Neutrophil (primary cell): ENCODE measurements around the gene SPOCK3.
"Not testable (repeated sequence)": the region's sequence is repeated elsewhere in the genome, so short reads cannot be mapped to it uniquely, and the experiment has no call there.

Experiments
- H3K27ac ChIP-seq: fragments of 200-600 bp; sonication (generic); 2 replicates; pipeline ENCODE4 v1.5.1; 2016; ENCODE audit warnings: mild to moderate bottlenecking, moderate library complexity
- H3K27me3 ChIP-seq: fragments of 200-600 bp; sonication (generic); 2 replicates; pipeline ENCODE4 v1.6.0; 2016; ENCODE audit warnings: mild to moderate bottlenecking
- H3K36me3 ChIP-seq: fragments of 200-600 bp; sonication (generic); 2 replicates; pipeline ENCODE4 v1.5.1; 2017
- H3K4me1 ChIP-seq, 2 experiments: fragments of 200-600 bp in 1 of 2; sonication (generic) in 1 of 2; 1 replicate in 1 of 2; 2 replicates in 1 of 2; pipeline versions ENCODE4 v1.5.1 to v1.6.1; 2013 to 2016; ENCODE audit warnings: low read depth in 1 of 2, low read length in 1 of 2, mild to moderate bottlenecking in 1 of 2, moderate library complexity in 1 of 2; ENCODE audit not compliant: control insufficient read depth in 1 of 2, insufficient read depth in 1 of 2
- H3K4me3 ChIP-seq, 2 experiments: fragments of 200-600 bp in 1 of 2; sonication (generic) in 1 of 2; 1 replicate in 1 of 2; 2 replicates in 1 of 2; pipeline ENCODE4 v1.5.1; 2013 to 2016; ENCODE audit warnings: low read depth in 1 of 2, low read length in 1 of 2, mild to moderate bottlenecking in 1 of 2, moderate library complexity in 1 of 2
- H3K9me3 ChIP-seq: fragments of 200-600 bp; sonication (generic); 2 replicates; pipeline ENCODE4 v1.5.1; 2016
- TF ChIP-seq, protein P1 (sequence below): fragments of 200-600 bp; sonication (generic); IDR thresholded peaks from 2 replicates; pipeline ENCODE4 v1.5.1; 2016; ENCODE audit warnings: antibody characterized with exemption

The SPOCK3 gene

DNA sequence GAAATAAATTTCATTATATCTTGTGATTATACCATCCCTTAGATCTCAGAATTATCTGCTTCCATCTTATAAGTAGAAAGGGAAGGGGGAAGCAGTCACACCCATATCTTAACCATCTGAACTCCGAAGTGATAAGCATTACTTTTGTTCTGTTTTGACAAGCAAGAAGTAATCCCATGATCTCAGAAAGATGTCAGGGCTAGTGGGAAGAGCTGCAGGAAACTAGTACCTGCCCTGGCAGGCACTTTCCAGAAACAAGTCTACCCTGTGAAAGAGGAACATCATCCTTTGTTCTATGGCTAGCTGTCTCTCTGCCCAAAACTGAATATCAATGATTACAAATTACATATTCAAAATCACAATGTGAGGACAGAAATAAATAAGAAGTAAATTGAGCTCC is 244.4 kb downstream of the SPOCK3 start:
- H3K27me3 ChIP-seq, result no peaks in the 10 kb centered on the region
- no peaks in the 10 kb centered on the region for H3K36me3 ChIP-seq
- no peaks in the 10 kb centered on the region for H3K9me3 ChIP-seq
- no peaks in the 10 kb centered on the region for H3K4me1 ChIP-seq
- H3K4me3 ChIP-seq, result no peak overlapping the region
- TF ChIP-seq, protein P1, sequence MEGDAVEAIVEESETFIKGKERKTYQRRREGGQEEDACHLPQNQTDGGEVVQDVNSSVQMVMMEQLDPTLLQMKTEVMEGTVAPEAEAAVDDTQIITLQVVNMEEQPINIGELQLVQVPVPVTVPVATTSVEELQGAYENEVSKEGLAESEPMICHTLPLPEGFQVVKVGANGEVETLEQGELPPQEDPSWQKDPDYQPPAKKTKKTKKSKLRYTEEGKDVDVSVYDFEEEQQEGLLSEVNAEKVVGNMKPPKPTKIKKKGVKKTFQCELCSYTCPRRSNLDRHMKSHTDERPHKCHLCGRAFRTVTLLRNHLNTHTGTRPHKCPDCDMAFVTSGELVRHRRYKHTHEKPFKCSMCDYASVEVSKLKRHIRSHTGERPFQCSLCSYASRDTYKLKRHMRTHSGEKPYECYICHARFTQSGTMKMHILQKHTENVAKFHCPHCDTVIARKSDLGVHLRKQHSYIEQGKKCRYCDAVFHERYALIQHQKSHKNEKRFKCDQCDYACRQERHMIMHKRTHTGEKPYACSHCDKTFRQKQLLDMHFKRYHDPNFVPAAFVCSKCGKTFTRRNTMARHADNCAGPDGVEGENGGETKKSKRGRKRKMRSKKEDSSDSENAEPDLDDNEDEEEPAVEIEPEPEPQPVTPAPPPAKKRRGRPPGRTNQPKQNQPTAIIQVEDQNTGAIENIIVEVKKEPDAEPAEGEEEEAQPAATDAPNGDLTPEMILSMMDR, result no peak
- no peak overlapping the region for H3K27ac ChIP-seq

DNA sequence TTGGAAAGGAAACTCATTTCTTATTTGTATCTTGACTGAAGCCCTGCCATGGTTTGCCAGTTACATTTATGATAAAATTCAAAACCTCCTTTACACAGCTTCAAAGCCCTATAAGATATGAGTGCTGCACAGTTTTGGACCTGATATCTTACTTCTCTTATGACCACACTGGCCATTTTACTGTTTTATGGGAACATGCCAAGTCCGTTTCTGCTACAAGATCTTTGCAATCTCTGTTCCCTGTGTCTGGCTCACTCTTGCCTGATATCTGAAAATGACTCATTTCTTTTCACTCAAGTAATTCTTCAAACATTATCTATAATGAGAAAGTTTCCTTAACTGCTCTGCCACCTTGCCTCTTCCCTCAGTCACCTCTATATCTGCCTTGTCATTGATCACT is 247.3 kb downstream of the SPOCK3 start:
- H3K36me3 ChIP-seq, result no peaks in the 10 kb centered on the region
- H3K27me3 ChIP-seq, result no peaks in the 10 kb centered on the region
- no peak overlapping the region for H3K4me3 ChIP-seq
- H3K4me1 ChIP-seq, result no peaks in the 10 kb centered on the region
- H3K27ac ChIP-seq, result no peak overlapping the region
- TF ChIP-seq, protein P1, result no peak
- no peaks in the 10 kb centered on the region for H3K9me3 ChIP-seq

DNA sequence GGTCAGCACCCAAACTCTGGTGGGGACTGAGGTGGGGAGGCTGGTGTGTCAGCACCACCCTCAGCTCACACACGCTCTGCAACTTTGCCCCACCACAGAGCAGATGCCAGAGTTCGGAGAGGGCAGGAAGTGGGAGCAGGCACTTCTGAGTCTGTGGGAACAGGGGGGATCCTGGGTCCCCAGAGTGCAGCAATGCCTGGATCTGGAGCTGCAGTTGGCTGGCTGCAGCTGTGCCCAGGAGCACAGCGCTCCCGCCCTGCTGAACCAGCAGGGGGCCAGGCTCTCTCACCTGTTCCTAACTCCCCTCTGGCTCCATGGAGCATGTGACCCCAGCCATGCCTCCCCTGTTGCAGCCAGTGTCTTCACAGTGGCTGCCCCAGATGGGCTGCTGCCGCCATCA is 252.4 kb downstream of the SPOCK3 start:
- H3K27ac ChIP-seq, result no peak overlapping the region
- no peaks in the 10 kb centered on the region for H3K27me3 ChIP-seq
- TF ChIP-seq, protein P1, result no peak
- H3K9me3 ChIP-seq, result no peaks in the 10 kb centered on the region
- no peak overlapping the region for H3K4me3 ChIP-seq
- no peaks in the 10 kb centered on the region for H3K4me1 ChIP-seq
- no peaks in the 10 kb centered on the region for H3K36me3 ChIP-seq

DNA sequence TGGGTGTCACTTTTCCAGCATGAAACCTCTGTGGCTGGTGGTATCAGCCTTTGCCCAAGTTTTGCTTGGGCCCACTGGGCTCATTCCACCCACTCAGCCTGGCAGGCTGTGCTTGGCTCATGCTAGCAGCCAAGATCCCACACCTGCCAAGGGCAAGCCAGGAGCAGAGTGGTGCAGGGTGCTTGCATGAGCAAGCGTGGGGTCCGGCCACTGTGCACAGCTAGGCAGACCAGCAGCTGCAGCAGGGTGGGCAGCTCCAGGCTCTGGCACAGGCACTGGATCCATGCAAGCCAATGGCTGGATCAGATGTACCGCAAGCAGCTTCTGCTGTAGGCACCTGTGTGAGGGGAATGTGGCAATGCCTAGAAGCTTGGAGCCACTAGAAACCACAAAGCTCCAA is 253.9 kb downstream of the SPOCK3 start:
- Histone ChIP-seq H3K4me1 (no peaks in the 10 kb centered on the region), H3K27ac (no peak overlapping the region), H3K4me3 (no peak overlapping the region), H3K9me3 (no peaks in the 10 kb centered on the region), H3K27me3 (no peaks in the 10 kb centered on the region), H3K36me3 (no peaks in the 10 kb centered on the region)
- TF ChIP-seq, protein P1, result no peak

DNA sequence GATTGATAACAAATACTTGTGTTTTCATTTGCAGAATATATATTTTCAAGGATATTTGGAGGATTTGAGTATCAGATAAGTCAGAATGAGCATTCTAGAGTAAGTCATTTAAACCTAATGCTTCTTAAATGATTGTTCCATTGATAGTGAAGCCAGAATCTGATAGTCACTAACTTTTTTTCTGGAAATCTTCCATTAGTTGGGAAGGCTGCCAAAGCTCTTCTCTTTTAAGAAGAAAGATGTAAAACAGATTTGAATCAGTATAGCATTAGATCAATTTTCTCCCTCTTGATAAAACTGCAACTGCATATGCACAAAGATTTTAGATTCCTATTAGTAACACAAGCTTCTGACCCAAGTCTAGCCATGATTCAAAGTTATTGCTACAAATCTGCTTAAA is 256.7 kb downstream of the SPOCK3 start:
- Histone ChIP-seq H3K36me3 (no peaks in the 10 kb centered on the region), H3K4me1 (no peaks in the 10 kb centered on the region), H3K27ac (no peak overlapping the region), H3K9me3 (no peaks in the 10 kb centered on the region), H3K27me3 (no peaks in the 10 kb centered on the region), H3K4me3 (no peak overlapping the region)
- TF ChIP-seq, protein P1, result no peak

DNA sequence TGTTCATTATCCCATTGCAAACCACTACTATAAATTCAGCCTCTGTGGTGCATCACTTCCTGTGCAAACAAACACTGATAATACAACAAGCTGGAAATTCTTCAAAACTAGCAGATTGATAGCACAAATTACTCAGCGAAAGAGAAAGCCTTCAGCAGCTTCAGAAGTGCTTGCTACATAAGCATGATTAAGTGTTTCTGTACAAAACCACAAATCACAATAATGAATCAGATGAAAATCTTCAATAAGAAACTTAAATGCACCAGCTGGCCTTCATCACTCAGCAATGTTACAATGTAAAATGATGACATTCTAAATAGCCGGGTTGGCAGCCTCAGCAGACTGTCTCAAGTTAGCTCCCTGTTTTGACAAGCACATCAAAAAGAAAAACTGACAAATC is 262.2 kb downstream of the SPOCK3 start:
- Histone ChIP-seq H3K4me1 (no peaks in the 10 kb centered on the region), H3K36me3 (no peaks in the 10 kb centered on the region), H3K27ac (no peak overlapping the region), H3K4me3 (no peak overlapping the region), H3K9me3 (no peaks in the 10 kb centered on the region), H3K27me3 (no peaks in the 10 kb centered on the region)
- TF ChIP-seq, protein P1, result no peak

DNA sequence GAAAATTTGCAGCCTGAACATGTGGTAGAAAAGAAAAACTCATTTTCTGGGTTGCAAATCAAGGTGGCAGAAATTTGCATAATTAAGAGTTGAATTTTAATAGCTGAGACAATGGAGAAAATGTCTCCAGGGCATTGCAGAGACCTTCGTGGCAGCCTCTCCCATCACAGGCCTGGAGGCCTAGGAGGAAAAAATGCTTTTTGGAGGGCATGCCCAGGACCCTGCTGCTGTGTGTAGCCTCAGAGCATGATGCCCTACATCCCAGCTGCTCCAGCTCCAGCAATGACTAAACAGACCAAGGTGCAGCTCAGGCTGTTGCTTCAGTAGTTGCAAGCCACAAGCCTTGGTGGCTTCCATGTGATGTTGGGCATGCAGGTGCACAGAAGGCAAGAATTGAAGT is 266.1 kb downstream of the SPOCK3 start:
- not testable (repeated sequence) for H3K27ac ChIP-seq, H3K4me3 ChIP-seq, H3K27me3 ChIP-seq, H3K4me1 ChIP-seq, H3K9me3 ChIP-seq, H3K36me3 ChIP-seq
